HG02973 (cell line): ENCODE data around the gene EIF2AK3.
"Not testable (repeated sequence)": the region's sequence is repeated elsewhere in the genome, so short reads cannot be mapped to it uniquely, and the experiment has no call there.

Experiments used
- ATAC-seq: cut with Tn5 transposase; IDR thresholded peaks from one replicate; pipeline ENCODE4 v1.9.1; 2021; ENCODE audit warnings: moderate library complexity; ENCODE audit not compliant: unreplicated experiment

The EIF2AK3 gene

DNA sequence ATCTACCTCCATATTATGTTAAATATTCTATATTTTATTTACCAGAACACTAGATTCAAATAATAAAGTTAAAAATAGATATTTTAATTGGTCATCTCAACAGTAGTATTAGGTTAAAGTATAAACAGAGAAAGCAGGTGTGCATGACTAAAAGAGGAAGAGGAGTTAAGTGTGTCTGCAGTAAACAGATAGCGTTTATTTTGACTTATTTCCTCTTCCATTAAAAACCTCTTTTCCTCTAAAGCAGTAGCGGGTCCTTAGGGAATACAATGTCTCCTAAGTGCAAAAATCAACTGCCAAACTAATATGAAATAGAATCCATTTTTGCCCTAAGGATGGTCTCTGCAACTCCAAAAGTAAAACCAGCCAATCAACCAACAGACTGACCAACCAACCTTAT is 27.7 kb downstream of the EIF2AK3 start:
- ATAC-seq, result peak; percentile 3

DNA sequence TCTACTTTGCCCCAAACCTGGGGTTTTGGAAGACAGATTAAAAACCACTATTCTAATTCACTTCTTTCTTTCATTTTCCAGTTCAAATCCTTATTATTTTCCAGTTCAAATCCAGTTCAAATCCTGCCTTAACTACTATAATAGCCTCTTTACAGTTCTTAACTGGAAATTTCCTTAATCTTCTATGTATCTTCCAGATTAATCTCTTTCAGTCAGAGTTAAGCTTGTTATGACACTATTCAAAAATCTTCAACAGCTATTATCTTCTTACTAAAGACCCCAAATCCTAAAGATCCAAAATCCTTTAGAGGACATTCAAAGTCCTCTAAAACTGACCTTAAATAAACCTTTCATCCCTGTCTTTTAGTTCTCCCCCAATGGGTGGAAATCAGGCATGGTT is 30.1 kb downstream of the EIF2AK3 start:
- no peak for ATAC-seq

DNA sequence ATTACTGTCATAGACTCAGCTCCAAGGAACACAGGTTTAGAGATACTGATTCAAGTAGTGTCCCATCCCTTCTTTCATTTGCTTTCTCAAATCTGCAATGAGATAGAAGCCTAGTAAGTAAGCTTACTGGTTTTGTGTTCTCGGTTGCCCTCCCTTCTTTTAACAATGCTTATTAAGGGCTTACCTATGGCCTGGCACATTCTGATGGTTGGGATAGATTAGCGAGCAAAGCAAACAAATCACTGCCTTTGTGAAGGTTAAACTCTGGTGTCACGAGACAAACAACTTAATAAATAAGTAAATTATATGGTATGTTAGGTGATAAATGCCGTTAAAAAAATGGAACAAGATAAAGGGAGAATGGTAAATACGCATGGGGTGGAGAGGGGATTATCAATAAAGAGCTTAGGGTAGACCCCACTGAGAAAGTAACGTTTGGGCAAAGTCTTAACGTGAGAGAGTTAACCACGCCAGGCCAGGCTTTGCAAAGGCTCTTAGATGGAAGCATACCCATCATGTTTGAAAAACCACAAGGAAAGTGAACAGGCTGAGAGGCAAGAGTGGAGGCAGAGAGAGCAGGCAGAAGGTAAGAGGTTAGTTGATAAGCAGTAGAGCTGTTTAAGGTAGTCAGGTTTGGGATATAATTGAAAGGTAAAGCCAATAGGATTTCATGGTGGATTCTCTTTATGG is 31.0 kb downstream of the EIF2AK3 start:
- ATAC-seq, result no peak

DNA sequence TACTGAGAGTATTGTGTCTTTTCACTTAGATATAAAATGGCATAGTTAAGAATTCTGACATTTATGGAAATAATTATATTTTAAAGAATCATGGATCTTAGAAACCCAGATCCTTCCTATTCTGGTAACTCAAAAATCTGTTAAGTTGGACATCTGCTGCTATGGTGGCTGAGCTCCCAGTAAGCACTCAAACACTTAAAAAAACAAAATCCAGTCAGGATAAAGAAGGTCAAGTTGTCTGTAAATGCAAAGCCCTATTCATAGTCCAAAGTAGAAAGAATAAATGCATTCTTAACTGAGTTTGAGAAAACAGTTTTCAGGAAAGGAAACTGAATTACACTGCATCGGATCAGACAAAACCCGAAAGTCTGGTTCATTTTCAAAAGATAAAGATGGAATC is 35.6 kb downstream of the EIF2AK3 start:
- no peak for ATAC-seq

DNA sequence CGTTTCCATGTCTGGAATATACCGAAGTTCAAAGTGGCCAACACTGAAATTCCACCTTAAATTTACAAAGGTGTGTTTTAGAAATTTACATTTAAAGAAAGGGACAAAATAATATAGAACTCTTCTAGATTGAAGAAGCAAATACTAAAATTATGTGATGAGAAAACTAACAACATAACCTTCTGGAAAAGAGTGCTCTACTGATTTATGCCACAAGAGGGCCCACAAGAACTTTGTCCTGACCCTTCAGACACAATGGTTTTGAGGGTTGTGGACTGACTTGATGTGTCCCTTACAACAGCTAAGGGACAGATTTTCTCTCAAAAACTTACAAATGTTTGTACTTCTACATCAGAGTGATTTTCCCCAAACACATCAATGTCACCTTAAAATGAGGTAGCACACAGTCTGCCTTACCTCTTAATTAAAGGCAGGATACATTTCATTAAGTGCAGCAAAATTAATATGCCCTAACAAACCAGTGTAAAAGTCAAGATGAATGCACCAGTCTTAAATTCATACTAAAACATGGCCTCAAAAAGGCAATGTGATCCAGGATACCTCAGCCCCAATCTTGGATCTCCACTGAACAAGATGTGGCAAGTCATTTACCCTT is 36.2 kb downstream of the EIF2AK3 start:
- ATAC-seq, result peak; percentile 67

DNA sequence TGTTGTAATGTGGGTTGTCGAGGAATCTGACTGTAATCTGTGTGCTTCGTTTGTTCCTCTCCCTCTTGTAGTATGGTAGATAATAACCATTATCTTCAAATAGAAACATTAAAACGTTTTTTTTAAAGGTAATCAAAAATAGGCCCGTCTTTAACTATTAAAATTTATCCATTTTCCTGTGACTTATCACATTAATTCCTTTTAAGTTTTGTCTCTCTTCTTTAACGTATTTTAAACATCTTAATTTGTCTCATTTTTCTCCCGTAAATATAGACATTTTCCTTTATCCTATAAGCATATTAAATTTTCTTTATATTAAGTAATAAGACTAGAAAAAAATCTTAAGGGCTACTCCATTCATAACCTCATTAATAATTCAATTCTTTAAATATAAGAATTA is 41.3 kb downstream of the EIF2AK3 start:
- no peak for ATAC-seq

DNA sequence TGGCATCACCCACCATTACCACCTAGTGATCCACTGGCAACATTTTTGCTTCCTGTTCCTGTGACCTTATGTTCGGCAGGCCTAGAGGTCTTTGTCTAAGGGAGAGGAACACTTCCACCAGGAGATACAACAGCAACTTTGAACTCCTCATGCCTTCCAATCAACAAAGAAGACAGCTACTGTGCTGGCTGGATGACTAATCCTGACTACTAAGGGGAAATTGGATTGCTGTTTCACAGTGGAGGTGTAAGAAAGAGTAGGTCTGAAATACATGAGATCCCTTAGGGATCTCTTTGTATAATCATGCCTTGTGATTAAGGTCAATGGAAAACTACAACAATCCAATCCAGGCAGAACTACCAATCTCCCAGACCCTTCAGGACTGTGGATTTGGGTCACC is 45.2 kb downstream of the EIF2AK3 start:
- ATAC-seq, result no peak

DNA sequence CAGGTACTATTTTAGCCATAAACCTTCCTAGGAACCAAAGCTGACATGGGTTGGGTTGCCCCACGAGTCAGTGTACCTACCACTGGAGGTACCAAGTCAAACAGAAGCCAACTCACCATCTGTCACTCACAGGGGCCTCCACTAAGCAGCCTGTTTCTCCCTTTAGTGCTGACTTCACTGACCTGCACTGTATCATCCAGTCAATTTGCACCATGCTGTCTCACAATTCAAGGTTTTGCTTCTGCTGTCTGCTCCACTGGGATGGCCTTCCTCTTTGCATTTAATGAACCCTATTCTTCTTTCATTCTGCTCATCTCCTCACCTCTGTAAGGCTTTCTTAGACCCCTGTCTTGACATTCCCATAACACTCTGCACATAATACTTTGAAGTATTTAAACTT is 47.2 kb downstream of the EIF2AK3 start:
- no peak for ATAC-seq

DNA sequence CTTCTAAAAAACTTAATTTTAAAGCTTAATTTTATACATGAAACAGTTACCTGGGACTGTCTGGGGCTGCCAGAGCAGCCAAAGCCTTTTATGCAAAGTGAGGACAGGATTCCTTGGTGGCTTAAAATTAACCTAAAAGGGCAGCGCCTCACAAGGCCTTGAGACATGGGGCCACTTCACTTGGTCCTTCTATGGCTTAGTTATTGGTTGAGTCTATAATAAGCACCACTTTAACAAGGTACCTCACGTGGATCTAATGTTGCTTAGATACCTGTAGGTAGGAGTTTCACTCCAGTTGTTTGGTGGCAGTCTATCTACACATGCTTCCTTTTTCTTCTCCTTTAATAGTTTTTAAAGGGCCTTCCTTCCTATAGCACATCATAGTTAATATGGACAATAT is 51.6 kb downstream of the EIF2AK3 start:
- ATAC-seq, result no peak

DNA sequence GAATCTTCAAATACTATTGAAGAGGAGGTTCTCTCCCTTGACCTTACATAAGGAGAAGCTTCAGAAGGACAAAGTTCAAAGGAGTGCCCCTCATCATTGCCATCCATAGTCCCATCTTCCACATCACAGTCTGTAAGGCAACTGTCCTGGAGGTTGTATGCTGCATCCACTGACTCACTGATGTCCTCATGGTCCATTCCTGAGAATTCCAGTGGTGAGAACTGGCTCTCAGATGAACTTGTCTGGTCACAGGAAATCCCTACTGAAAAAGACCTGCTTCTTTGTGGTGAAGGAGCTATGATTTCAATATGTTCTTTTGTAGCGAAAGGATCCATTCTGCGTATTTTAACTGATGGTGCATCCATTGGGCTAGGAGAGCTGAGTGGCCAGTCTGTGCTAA is 52.2 kb downstream of the EIF2AK3 start:
- ATAC-seq, result no peak

DNA sequence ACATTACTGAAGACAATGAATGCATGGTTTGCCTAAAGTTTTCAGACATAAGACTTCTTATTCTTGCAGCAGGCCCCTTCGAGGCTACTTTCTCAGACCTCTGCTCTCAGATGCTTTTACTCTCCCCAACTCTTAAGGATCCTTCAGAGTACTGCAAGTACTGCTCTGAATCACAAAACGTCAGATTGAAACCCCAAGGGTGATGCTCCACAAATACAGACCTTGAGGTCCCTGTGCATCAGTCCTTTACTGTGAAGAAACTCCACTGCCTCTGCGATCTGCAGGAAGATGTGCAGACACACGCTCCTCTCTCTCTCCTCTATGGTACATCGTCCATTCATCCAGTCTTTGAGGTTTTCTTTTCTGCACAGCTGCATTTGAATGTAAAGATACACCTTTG is 52.8 kb downstream of the EIF2AK3 start:
- ATAC-seq, result peak; percentile 79

DNA sequence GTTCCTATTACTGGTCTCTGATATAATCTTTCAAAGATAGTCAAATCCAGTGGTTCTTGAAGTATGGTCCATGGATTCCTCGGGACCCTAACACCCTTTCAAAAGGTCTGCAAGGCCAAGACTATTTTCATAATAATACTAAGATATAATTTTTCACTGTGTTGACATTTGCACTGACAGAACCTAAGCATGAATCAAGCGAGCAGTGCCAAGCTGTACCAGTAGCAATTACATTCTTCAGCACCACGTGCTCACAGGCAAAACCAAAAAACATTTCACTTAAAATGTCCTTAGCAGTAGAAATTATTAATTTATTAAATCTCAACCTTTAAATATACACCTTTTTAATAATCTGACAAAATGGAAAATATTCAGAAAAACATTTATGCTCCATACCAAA is 59.1 kb downstream of the EIF2AK3 start:
- no peak for ATAC-seq

DNA sequence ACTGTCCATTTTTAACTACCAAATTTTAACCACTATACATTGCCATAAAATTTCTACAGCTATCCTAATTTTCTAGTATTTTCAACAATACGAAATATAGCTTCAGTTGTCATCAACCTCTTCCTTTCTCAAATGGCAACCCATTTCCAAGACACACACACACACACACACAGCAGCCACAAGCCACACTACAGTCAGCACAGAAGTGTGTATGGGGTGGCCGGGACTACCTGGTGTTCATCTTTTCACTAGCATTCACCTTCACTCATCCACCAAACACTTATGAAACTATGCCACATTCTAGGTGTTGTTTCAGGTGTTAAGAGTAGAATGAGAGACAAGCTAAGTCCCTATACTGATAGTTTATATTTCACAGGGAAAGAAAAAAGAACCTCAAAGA is 62.9 kb downstream of the EIF2AK3 start:
- ATAC-seq, result no peak

DNA sequence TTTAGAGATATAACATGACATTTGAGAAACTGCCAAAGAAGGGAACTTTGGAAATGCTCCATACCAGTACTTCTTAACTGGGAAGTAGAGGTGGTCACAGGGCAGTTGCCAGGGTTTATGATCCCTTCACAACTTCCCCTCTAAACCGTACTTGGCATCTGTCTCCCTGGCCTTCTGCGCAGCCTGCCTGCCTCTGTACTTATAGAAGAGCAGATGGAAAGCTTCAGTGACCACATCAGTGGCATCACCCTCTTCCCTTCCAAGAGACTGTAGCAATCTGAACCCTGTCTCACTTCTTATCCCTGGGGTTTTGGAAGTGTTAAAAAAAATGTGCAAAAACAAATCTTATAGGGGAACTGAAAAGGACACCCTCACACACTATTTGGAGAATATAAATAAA is 64.1 kb downstream of the EIF2AK3 start:
- ATAC-seq, result no peak

DNA sequence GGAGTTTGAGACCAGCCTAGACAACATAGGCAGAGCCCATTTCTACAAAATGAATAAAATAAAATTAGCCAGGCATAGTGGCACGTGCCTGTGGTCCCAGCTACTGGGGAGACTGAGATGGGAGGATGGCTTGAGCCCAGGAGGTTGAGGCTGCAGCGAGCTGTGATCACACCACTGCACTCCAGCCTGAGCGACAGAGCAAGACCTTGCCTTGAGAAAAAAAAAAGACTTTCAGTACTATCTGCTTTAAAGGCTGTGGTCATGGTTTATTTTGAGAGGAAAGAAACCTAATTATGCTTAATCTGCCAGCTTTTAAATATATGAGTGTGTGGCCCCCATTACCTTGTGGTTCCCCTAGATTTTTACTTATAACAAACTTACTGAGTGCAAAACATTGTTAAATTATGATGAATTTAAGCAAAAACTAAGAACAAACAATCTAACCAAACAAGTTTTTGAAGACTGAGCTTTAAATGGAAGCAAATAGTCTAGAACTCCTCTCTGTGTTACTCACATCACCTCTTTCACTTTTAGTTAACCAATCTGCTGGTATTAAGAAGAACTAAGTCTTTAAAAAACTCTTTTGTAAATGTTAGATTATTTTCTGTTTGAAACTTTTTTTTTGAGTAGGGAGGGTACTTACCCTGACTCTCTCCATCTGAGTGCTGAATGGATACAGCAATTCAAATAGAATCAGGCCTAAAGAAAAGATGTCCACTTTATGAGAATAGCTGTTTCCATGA is 65.4 kb downstream of the EIF2AK3 start:
- ATAC-seq, result peak; percentile 72

DNA sequence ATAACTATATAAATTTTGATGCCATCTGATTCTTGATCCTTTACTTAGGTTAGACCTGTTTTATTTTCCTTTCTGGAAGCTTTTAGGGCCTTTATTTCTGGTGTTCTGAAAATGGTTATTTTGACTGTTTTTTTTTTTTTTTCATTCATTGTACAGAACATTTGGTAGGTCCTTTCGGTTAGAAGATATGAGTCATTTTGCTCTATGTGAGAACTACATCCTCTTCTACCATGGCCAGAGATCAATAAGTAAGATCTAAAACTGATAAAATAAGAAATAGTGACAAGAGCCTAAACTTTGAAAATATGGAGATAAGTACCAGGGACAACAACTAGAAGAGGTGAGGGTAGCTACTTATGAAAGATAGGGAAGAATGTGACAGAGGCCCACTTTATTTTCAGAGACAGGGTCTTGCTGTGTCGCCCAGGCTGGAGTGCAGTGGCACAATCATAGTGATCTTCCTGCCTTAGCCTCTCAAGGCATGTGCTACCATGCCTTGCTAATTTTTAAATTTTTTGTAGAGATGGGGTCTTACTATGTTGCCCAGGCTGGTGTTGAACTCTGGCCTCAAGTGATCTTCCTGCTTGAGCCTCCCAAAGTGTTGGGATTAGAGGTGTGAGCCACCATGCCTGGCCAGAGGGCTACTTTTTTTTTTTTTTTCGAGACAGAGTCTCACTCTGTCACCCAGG is 66.5 kb downstream of the EIF2AK3 start:
- ATAC-seq, result no peak

DNA sequence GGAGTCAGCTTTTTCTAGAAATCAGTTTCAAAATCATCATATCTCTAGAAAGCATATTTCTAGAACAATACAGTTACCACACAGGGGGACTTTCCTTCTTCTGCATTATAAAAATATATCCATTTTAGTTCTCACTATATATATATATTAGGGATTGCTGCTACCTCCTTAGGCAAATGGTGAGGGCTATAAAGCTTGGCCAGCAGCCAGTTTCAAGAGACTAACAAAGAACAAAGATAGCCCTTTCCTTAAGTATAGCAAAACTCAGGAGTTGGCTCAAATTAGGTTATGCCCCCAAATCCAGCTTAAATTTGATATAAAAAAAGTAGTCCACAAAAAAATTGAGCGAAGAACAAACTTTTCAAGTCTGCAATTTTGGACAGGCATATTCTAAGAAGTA is 70.0 kb downstream of the EIF2AK3 start:
- ATAC-seq, result no peak

DNA sequence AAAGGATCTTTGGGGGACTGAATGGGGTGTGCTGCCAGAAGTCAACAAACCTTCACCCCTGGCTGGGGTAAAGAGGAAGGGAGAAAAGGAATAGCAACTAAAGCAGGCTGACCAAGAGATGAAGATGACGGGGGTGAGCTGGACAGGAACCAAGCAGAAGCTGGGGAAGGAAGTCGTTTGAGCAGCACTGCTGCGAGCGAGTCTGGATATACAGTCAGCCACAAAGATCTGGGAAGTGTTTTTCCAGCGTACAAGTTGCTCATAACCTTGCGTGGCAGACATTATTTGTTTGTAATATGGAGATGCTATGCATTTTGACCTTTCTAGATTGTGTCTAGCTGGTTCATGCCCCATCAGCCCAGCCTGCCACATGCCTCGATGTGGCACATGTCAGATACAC is 71.2 kb downstream of the EIF2AK3 start:
- no peak for ATAC-seq

DNA sequence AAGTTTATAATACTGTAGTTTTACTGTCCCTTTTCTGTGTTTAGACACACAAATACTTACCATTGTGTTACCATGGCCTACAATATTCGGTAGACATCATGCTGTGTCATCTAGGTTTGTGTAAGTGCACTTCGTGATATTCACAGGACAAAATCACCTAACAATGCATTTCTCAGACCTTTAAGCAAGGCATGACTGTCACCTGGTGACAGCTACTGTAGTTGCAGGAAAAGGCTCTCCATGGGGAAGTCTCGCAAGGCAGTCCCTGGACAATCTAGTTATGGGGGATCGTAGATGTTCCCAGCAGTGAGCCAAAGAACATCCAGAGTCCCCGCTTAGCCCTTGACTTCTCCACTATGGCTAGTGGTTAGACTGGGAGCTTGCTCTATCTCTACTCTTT is 73.1 kb downstream of the EIF2AK3 start:
- no peak for ATAC-seq

DNA sequence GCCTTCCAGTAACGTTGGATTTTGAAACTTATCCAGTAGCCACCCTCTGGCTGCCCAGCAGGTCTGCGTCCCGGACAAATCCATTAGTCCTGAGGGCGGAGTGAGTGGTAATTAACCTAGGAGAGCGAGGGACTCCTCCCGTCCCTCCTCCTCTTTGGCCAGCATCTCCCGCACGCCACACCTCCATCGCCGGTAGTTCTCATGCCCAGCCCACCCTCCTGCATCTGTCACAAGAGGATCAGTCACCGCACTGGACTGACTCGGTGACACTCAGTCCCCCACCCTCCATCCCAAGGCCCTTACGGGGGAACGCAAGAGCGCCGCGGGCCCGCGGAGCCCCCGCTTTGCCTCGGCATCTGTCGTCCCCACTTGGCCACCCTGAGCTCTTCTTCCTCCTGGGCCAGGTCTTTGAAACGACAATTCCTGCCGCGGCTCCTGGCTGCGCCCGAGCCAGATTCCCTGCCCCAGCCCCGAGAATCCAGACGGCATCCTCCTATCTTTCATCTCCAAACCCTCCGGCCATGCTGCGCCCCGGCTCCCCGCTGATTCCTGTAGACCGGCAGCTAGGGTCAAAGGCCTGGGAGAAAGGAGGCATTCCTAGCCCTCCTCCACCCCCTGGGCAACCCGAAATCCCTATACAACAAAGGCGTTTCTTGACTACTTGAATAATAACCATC is 77.5 kb downstream of the EIF2AK3 start:
- ATAC-seq, result no peak

DNA sequence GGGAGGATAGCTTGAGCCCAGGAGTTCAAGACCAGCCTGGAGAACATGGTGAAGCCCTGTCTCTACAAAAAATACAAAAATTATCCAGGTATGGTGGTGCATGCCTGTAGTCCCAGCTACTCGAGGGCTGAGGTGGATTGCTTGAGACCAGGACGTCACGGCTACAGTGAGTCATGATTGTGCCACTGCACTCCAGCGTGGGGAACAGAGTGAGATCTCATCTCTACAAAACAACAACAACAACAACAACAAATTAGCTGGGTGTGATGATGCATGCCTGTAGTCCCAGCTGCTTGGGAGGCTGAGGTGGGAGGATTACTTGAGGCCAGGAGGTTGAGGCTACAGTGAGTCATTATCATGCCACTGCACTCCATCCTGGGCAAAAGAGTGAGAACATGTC is 81.0 kb downstream of the EIF2AK3 start:
- not testable (repeated sequence) for ATAC-seq
